Heart left ventricle (tissue), 13 donors: Measurements from ENCODE around the gene FOLR2.

Experiments
- CTCF ChIP-seq, 12 donors: fragments of 200-600 bp; sonication (generic) in 4 of 12; IDR thresholded peaks; one replicate each; pipeline versions ENCODE4 v1.5.0 to v1.8.0; 2018 to 2022; ENCODE audit warnings: antibody characterized with exemption in 12 of 12, mild to moderate bottlenecking in 5 of 12
- POLR2A ChIP-seq, 2 donors: fragments of 450-650 bp; IDR thresholded peaks; one replicate each; pipeline ENCODE4 v1.6.1; 2017; ENCODE audit warnings: antibody characterized with exemption in 2 of 2, mild to moderate bottlenecking in 2 of 2, moderate library complexity in 2 of 2
- donor health status: ischemic (EF 13 %, LVEDD 7.1; RV severe dilation, severe dysfunction).
- donor health status: DM: no; HTN: yes; CAD: no.
- donor health status: DM: no; HTN: no; CAD: no.
- donor health status: ischemic (EF 25% LVEDD 6.9; RV normal size, moderate dysfunction).
- donor health status: ischemic (EF 25% LVEDD 5.7; RV mildly dilated, moderate dysfunction).
- donor health status: ischemic (EF 35%, LVEDD 5.7; RV mildly dilated, moderate dysfunction).
- donor health status: nonischemic (EF 11% LVEDD 7.7; RV severe dilation, severe dysfunction).
- donor health status: DM: yes; HTN: yes; CAD: no.
- donor health status: PGD.
- donor health status: ischemic (EF 29% LVEDD 5.4; RV normal size, mild dysfunction).
- donor health status: nonischemic (EF 23%, LVEDD 6.1; RV moderate dilation, normal function).

GRCh38 chr11:72265951-72266350, 49.4 kb downstream of the FOLR2 start:
- TF ChIP-seq CTCF (IDR thresholded peaks at IDR 0.05) (no peak), POLR2A (IDR thresholded peaks at IDR 0.05) (no peak)
